ENCODE results near the gene CDT1. TPM values are rescaled to one million over a fixed set of nuclear protein-coding genes. Genes with fewer than 3 reads are reported as not detected.
"Not testable (repeated sequence)": the region's sequence is repeated elsewhere in the genome, so short reads cannot be mapped to it uniquely, and the experiment has no call there.

Gene CDT1
- total RNA-seq, 1 experiment from 2014 or later: 160 TPM

GRCh38 chr16:88788749-88789148 lies 14.8 kb upstream of the CDT1 start:
- CTCF ChIA-PET: interaction anchor here (1.1 kb wide), 1 partner anchor 51 kb away, joined by 3 read pairs; no protein-coding TSS in a partner anchor
- H4K20me1 ChIP-seq (ENCODE audit: insufficient read depth); H3K27ac ChIP-seq (ENCODE audit: low read depth, low read length); H3K9me3 ChIP-seq (ENCODE audit: control insufficient read depth in 1 of 2, insufficient read depth in 1 of 2, low read depth in 1 of 2, low read length in 2 of 2); H3K27me3 ChIP-seq (ENCODE audit: insufficient read depth, low read length); H3K36me3 ChIP-seq (ENCODE audit: control insufficient read depth in 1 of 2, insufficient read depth in 2 of 2, low read length in 2 of 2); H3K4me3 ChIP-seq (replicated peaks in 1 of 2; ENCODE audit: low read depth in 1 of 2, low read length in 2 of 2); intact Hi-C loops (cut with micrococcal nuclease); H3K4me2 ChIP-seq (ENCODE audit: low read length); H3K9me2 ChIP-seq (ENCODE audit: insufficient read depth); H2AFZ ChIP-seq (ENCODE audit: low read depth, low read length, poor library complexity, severe bottlenecking); POLR2A ChIA-PET; H3K9ac ChIP-seq (ENCODE audit: low read length); DNase-seq (ENCODE audit: low read depth, low spot score); RAD21 ChIA-PET (ENCODE audit: low non-redundant PET in 1 of 2, low total read pairs in 2 of 2, uncharacterized antibody in 2 of 2, unreplicated experiment in 2 of 2); ATAC-seq; BruUV-seq (replicated peaks): not testable (repeated sequence)
- peaks cover 12% of the 10 kb centered on the region for H3K79me2 ChIP-seq (ENCODE audit: insufficient read depth, low read length)
- H3K4me1 ChIP-seq (ENCODE audit: control insufficient read depth in 1 of 2, insufficient read depth in 2 of 2, low read length in 2 of 2): peaks cover 5 to 23% of the 10 kb centered on the region in 2 experiments

- no peaks in the 10 kb centered on the region for H3K27me3 ChIP-seq (ENCODE audit: insufficient read depth, low read length)
- no peak overlapping the region for H3K4me3 ChIP-seq (replicated peaks in 1 of 2; ENCODE audit: low read depth in 1 of 2, low read length in 2 of 2)
- no peak for TF ChIP-seq TCF7L2 (IDR thresholded peaks at IDR 0.05; ENCODE audit: borderline replicate concordance, extremely low read depth, insufficient read depth, insufficient read length)
- ChIA-PET RAD21 (ENCODE audit: low non-redundant PET in 1 of 2, low total read pairs in 2 of 2, uncharacterized antibody in 2 of 2, unreplicated experiment in 2 of 2) (no interaction called here), POLR2A (no interaction called here), CTCF (interaction anchor here (1.1 kb wide), 1 partner anchor 52 kb away, joined by 3 read pairs; no protein-coding TSS in a partner anchor)
- H3K36me3 ChIP-seq (ENCODE audit: control insufficient read depth in 1 of 2, insufficient read depth in 2 of 2, low read length in 2 of 2): no peaks in the 10 kb centered on the region
- H3K79me2 ChIP-seq (ENCODE audit: insufficient read depth, low read length): peaks cover 4% of the 10 kb centered on the region
- H4K20me1 ChIP-seq (ENCODE audit: insufficient read depth): no peaks in the 10 kb centered on the region
- no peak overlapping the region for H3K9ac ChIP-seq (ENCODE audit: low read length)
- H3K4me1 ChIP-seq (ENCODE audit: control insufficient read depth in 1 of 2, insufficient read depth in 2 of 2, low read length in 2 of 2): peaks cover 7 to 19% of the 10 kb centered on the region in 2 experiments
- DNase-seq (ENCODE audit: low read depth, low spot score) (no peak), ATAC-seq (no peak)
- intact Hi-C loops (cut with micrococcal nuclease): no loop called here
- H3K27ac ChIP-seq (ENCODE audit: low read depth, low read length): no peak overlapping the region
- H3K9me3 ChIP-seq (ENCODE audit: control insufficient read depth in 1 of 2, insufficient read depth in 1 of 2, low read depth in 1 of 2, low read length in 2 of 2): no peaks in the 10 kb centered on the region
- no peak overlapping the region for H2AFZ ChIP-seq (ENCODE audit: low read depth, low read length, poor library complexity, severe bottlenecking)
- H3K9me2 ChIP-seq (ENCODE audit: insufficient read depth): no peaks in the 10 kb centered on the region
- no peak overlapping the region for H3K4me2 ChIP-seq (ENCODE audit: low read length)
- no TSS peak for BruUV-seq (replicated peaks)
Measured at GRCh38 chr16:88789594-88789993, 14.0 kb upstream of the CDT1 start.
